ENCODE results near the gene ORMDL3.
"Not testable (repeated sequence)": the region's sequence is repeated elsewhere in the genome, so short reads cannot be mapped to it uniquely, and the experiment has no call there.

ORMDL3 gene

GRCh38 chr17:39949028-39949427 is 21.6 kb upstream of the ORMDL3 start:
- no peak for DNase-seq (ENCODE audit: low read depth)

- DNase-seq (ENCODE audit: low read depth): not testable (repeated sequence)
Observed at GRCh38 chr17:39948489-39948828, 21.1 kb upstream of the ORMDL3 start.

GRCh38 chr17:39946551-39947330 is 19.3 kb upstream of the ORMDL3 start:
- no peak for DNase-seq (ENCODE audit: low read depth)

- DNase-seq (ENCODE audit: low read depth): no peak
Observed at GRCh38 chr17:39944393-39944711, 17.0 kb upstream of the ORMDL3 start.

GRCh38 chr17:39943702-39944392 is 16.4 kb upstream of the ORMDL3 start:
- DNase-seq (ENCODE audit: low read depth): no peak

GRCh38 chr17:39939588-39940419 is 12.4 kb upstream of the ORMDL3 start:
- no peak for DNase-seq (ENCODE audit: low read depth)

- no peak for DNase-seq (ENCODE audit: low read depth)
Observed at GRCh38 chr17:39939106-39939505, 11.7 kb upstream of the ORMDL3 start.

GRCh38 chr17:39938140-39938869 is 10.9 kb upstream of the ORMDL3 start:
- DNase-seq (ENCODE audit: low read depth): no peak

GRCh38 chr17:39937447-39937846 is 10.0 kb upstream of the ORMDL3 start:
- no peak for DNase-seq (ENCODE audit: low read depth)

- DNase-seq (ENCODE audit: low read depth): no peak
Observed at GRCh38 chr17:39935909-39936308, 8.5 kb upstream of the ORMDL3 start.

- no peak for DNase-seq (ENCODE audit: low read depth)
Observed at GRCh38 chr17:39934324-39934723, 6.9 kb upstream of the ORMDL3 start.

- DNase-seq (ENCODE audit: low read depth): no peak
Observed at GRCh38 chr17:39933912-39934311, 6.5 kb upstream of the ORMDL3 start.

- DNase-seq (ENCODE audit: low read depth): no peak
Observed at GRCh38 chr17:39929646-39930407, 2.4 kb upstream of the ORMDL3 start.

- DNase-seq (ENCODE audit: low read depth): no peak
Observed at GRCh38 chr17:39928858-39929645, 1.7 kb upstream of the ORMDL3 start.

- DNase-seq (ENCODE audit: low read depth): no peak
Observed at GRCh38 chr17:39927929-39928857, 792 bp upstream of the ORMDL3 start.

- peak; percentile 50 for DNase-seq (ENCODE audit: low read depth)
Observed at GRCh38 chr17:39926588-39927100, 757 bp downstream of the ORMDL3 start.

GRCh38 chr17:39926135-39926587 is 1.2 kb downstream of the ORMDL3 start:
- no peak for DNase-seq (ENCODE audit: low read depth)

GRCh38 chr17:39925282-39926134 is 1.9 kb downstream of the ORMDL3 start:
- no peak for DNase-seq (ENCODE audit: low read depth)

All from T follicular helper cell (primary cell).